Loucy (cell line): ENCODE data around the gene CLN5.

Source experiments
- CTCF ChIP-seq: fragments of 200-600 bp; sonication (generic); conservative IDR thresholded peaks from 2 replicates; pipeline ENCODE4 v1.5.1; 2014; ENCODE audit warnings: mild to moderate bottlenecking, antibody characterized with exemption, low read length
- EZH2phosphoT487 ChIP-seq: fragments of 200-600 bp; IDR thresholded peaks from 2 replicates; pipeline ENCODE4 v1.6.1; 2018; ENCODE audit warnings: antibody characterized with exemption, mild to moderate bottlenecking, moderate library complexity, borderline replicate concordance

GRCh38 chr13:77016251-77016812 lies 24.5 kb downstream of the CLN5 start:
- TF ChIP-seq CTCF = no peak
- TF ChIP-seq EZH2phosphoT487 = no peak
